ENCODE measurements around the gene FBXO2.

- TF ChIP-seq CTCF (IDR thresholded peaks at IDR 0.05), result no peak
- TF ChIP-seq POLR2A (IDR thresholded peaks at IDR 0.05), result no peak
Measured at GRCh38 chr1:11701981-11702803, 48.0 kb upstream of the FBXO2 start.
